Pancreas (tissue), 10 donors: ENCODE results near the gene DHH. TPM values are rescaled to one million over a fixed set of nuclear protein-coding genes. Genes with fewer than 3 reads are reported as not detected.
A peak's percentile ranks its signal among the peaks of the same experiment; 100 is the strongest.

Source experiments
- ATAC-seq, 4 donors: fragments of 200-7000 bp; cut with Tn5 transposase; one replicate each; pipeline versions ENCODE4 v1.8.0 to v1.9.1; 2020; ENCODE audit warnings: mild to moderate bottlenecking in 4 of 4, moderate library complexity in 4 of 4
- DNase-seq, 6 donors: peaks; one replicate each; pipeline ENCODE4 v3.0.0-alpha.2; 2020
- FAIRE-seq: peaks from 2 replicates; lab custom pipeline; 2012; peaks lifted over from hg19 to GRCh38; lab: Jason Lieb, UNC
- H3K27ac ChIP-seq, 4 donors: fragments of 200-600 bp; sonication (generic); 1 replicate in 3 of 4; 2 replicates in 1 of 4; pipeline versions ENCODE4 v1.5.0 to v1.8.0; 2020
- H3K27me3 ChIP-seq, 4 donors: fragments of 200-600 bp; one replicate each; pipeline ENCODE4 v1.8.0; 2021
- H3K36me3 ChIP-seq, 3 donors: fragments of 200-600 bp; sonication (generic) in 1 of 3; one replicate each; pipeline versions ENCODE4 v1.5.0 to v1.8.0; 2020 to 2021
- H3K4me1 ChIP-seq, 3 donors: fragments of 200-600 bp; one replicate each; pipeline ENCODE4 v1.8.0; 2021
- H3K4me3 ChIP-seq, 4 donors: fragments of 200-600 bp; sonication (generic) in 2 of 4; one replicate each; pipeline versions ENCODE4 v1.5.0 to v1.8.0; 2020 to 2021
- H3K9me3 ChIP-seq, 4 donors: fragments of 200-600 bp; one replicate each; pipeline ENCODE4 v1.8.0; 2021
- WGBS, 2 donors: extraction: QIAGEN DNeasy Blood & Tissue Kit; methylation state at CpG; one replicate each; pipeline ENCODE4 v1.1.7; 2013; 5-methylcytosine and 5-hydroxymethylcytosine counted together
- intact Hi-C, 3 donors: fragments of 100-400 bp; cut with DNase I; formaldehyde crosslinking; loops; one replicate each; pipeline versions ENCODE4 v1.11.1 to v1.14.2; 2022
- polyA plus RNA-seq, 2 donors: library from polyadenylated mRNA; stranded (reverse); fragments of 200-250 nt; gene quantifications; one replicate each; pipeline ENCODE4 v1.2.3, GENCODE V29; 2013
- total RNA-seq, 6 donors: library from RNA; stranded (reverse); fragmentation: NEBNext Ultra II Directional in 4 of 6; extraction: Animal tissue kit (Norgen Biotek cat#: 25700) in 4 of 6; gene quantifications; one replicate each; pipeline versions ENCODE4 v1.2.1 to v1.2.4, GENCODE V29; 2021 to 2023
- TF ChIP-seq, protein P1 (sequence below), 4 donors: fragments of 200-600 bp; sonication (generic) in 3 of 4; IDR thresholded peaks; one replicate each; pipeline versions ENCODE4 v1.5.0 to v1.8.0; 2021; ENCODE audit warnings: antibody characterized with exemption in 4 of 4
- donor health status: healthy with polysubstance abuse.
- donor health status: DM: no; HTN: no; CAD: no; lungs with moderate emphysema.
- donor health status: DM: no; HTN: no; CAD: no.
- donor health status: control.
- donor health status: control.
- donor health status: Bipolar disorder and iron deficiency.
- donor health status: DM: yes; HTN: yes; CAD: no.
- donor health status: DM: no; HTN: no; CAD: no.
- donor health status: DM: no; HTN: no; CAD: no.
- donor health status: DM: yes; HTN: yes; CAD: no.

The DHH gene
- total and polyA plus RNA-seq, 8 donors, result 0.03 to 0.53 (median 0.14) TPM; not detected in 1

DNA sequence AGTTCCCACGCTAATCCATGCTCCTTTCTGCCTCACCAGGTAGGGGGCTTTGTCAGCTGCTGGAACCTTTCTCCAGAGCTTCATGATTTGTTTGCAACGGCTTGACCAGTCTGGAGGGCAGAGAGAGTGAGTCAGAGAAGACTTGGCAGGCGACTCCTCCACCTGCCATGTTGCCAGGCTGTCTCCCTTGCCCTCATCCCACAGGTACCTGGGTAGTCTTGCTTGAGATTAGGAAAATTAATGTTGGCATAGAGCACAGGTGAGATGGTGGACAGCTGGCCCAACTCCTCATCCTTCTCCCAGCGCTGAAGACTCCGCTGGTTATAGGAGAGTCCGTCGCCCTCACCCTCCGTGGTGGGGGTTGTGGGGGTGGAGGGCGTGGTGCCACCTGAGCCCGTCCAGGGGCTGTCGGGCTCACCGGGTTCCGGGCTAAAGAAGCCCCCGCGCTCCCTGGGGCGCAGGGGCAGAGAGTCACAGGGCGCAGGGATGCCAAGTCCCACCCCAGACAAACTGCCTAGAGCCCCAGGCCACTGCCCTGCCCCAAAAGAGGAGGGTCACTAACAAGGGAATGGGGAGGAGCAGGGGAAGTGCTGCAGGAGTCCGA, 52.6 kb downstream of the DHH start:
- no peaks in the 10 kb centered on the region for H3K27me3 ChIP-seq
- no peak overlapping the region for H3K27ac ChIP-seq
- H3K9me3 ChIP-seq, result no peaks in the 10 kb centered on the region
- no peak for DNase-seq
- intact Hi-C loops, result no loop called here
- TF ChIP-seq, protein P1, sequence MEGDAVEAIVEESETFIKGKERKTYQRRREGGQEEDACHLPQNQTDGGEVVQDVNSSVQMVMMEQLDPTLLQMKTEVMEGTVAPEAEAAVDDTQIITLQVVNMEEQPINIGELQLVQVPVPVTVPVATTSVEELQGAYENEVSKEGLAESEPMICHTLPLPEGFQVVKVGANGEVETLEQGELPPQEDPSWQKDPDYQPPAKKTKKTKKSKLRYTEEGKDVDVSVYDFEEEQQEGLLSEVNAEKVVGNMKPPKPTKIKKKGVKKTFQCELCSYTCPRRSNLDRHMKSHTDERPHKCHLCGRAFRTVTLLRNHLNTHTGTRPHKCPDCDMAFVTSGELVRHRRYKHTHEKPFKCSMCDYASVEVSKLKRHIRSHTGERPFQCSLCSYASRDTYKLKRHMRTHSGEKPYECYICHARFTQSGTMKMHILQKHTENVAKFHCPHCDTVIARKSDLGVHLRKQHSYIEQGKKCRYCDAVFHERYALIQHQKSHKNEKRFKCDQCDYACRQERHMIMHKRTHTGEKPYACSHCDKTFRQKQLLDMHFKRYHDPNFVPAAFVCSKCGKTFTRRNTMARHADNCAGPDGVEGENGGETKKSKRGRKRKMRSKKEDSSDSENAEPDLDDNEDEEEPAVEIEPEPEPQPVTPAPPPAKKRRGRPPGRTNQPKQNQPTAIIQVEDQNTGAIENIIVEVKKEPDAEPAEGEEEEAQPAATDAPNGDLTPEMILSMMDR (IDR thresholded peaks at IDR 0.05), result no peak
- H3K36me3 ChIP-seq, result peaks cover 21 to 88% (median 59%) of the 10 kb centered on the region in 3 donors
- no peaks in the 10 kb centered on the region for H3K4me1 ChIP-seq
- no peak for ATAC-seq
- WGBS, 2 donors, result 88 to 91% methylated on average over 18 of the region's 18 CpGs
- no peak overlapping the region for H3K4me3 ChIP-seq
- no peak for FAIRE-seq

DNA sequence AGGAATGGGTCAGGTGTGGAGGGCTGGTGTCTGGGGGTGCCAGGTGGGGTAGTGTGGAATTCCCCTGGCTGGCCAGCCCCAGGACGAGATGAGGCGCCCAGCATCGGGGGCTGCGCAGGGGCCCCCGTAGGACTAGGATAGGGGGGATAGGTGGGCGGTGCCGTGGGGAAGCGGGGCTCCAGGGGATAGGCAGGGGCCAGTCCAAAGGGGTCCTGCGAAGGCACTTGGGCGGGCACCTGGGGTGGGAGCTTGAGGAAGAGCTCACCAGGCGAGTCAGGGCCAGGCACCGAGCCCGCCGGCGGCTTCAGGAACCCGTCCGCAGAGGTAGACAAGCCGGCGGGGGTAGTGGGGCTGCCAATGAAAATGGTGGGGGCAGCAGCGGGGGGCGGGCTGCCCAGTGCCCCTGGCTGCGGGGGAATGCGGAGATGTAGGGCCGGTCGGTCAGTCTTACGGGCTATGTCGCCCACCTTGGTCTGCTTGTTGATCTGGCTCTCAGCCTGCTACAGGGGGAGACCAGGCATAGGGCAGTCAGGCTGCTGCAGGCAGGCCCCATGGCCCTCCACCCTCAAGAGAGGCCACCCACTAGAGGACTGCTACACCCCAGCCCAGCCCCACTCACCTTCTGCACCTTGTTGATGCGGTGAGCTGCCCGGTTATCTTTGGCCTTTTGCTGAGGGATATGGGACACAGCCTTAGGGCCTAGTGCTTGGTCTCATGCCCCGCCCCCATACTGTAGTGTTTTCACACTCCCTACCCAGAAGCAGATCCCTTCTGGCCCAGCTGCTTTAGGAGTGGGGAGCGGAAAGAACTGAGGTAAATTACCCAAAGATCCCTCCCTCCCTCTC, 53.3 kb downstream of the DHH start:
- DNase-seq (peak in 2 of 6 donors; percentile 16 to 72), ATAC-seq (no peak), FAIRE-seq (no peak)
- Histone ChIP-seq H3K27ac (no peak overlapping the region), H3K9me3 (no peaks in the 10 kb centered on the region), H3K4me3 (no peak overlapping the region), H3K27me3 (no peaks in the 10 kb centered on the region), H3K4me1 (no peaks in the 10 kb centered on the region), H3K36me3 (peaks cover 23 to 85% (median 56%) of the 10 kb centered on the region in 3 donors)
- intact Hi-C loops, result no loop called here
- WGBS, 2 donors, result 95% methylated on average over 25 to 31 of the region's 31 CpGs
- TF ChIP-seq, protein P1 (IDR thresholded peaks at IDR 0.05), result no peak

DNA sequence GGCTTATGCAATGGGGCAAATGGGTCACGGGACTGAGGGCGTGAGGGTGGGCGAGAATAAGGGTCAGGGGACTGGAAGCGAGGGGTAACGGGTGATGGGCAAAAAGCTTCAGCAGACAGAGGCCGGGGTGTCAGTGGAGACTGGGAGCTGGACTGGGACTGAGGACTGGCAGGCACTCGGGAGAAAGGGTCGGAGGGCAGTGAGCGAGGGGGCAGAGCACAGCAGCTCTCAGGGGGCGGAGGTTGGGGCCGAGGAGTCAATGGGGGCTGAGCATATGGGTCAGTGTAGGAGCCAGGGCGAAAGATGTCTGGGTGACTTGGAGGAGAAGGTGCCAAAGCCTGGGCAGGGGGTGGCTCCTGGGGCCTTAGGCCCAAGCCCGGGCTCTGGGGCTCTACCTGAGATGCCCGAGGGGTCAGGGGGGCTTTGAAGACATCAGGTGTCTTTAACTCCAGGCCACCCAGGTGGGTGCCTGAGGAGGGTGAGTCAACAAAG, 54.2 kb downstream of the DHH start:
- intact Hi-C loops, result no loop called here
- TF ChIP-seq, protein P1 (IDR thresholded peaks at IDR 0.05), result no peak
- Histone ChIP-seq H3K9me3 (no peaks in the 10 kb centered on the region), H3K4me1 (no peaks in the 10 kb centered on the region), H3K4me3 (no peak overlapping the region), H3K36me3 (peaks cover 23 to 77% (median 49%) of the 10 kb centered on the region in 3 donors), H3K27me3 (no peaks in the 10 kb centered on the region), H3K27ac (no peak overlapping the region)
- no peak for ATAC-seq
- 92 to 94% methylated on average over 14 of the region's 14 CpGs for WGBS, 2 donors
- DNase-seq, result peak in 1 of 6 donors; percentile 54
- no peak for FAIRE-seq

DNA sequence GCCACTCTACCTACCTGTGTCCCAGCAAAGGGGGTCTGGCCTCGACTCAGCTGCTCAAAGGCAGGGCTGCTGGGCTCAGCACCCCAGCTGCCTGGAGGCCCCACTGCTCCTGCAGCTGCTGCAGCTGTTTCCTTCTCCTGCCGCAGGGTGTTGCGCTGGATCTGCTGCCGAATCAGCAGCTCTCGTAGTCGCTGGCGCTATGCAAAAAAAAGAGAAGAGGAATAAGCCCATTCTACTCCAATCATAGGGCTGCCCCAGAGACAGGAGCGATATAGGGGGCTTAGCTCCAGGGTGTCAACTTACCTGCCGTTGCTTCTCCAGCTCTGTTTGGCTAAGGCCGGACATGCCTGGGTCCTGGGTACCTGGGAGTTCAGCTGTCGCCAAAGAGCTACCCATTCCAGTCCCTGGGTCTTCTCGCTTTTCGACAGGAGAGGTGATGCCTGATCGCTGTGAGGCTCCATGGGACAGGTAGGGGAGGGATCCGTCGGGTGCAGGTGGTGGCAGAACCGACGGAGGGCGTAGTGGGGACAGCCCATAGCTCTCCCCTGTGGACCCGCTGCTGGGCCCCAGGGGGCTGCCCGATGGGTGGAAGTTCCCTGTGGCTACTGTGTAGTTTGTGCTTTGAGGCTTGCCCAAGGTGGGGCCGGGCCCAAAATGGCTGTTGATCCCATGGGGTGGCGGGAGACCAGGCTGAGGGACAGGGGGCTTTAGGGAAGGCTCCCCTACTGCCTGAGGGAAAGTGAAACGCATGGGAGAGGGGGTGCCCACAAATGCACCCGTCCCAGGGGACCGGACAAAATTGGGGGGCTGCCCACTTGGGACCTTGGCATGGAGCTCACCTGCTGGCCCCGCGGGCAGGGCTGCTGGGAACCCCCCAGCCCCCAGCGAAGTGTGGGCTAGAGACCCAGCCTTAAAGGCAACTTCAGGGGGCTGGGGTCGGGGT, 54.9 kb downstream of the DHH start:
- peaks cover 22 to 70% (median 44%) of the 10 kb centered on the region in 3 donors for H3K36me3 ChIP-seq
- no peaks in the 10 kb centered on the region for H3K9me3 ChIP-seq
- DNase-seq (peak in 1 of 6 donors; percentile 67), ATAC-seq (no peak), FAIRE-seq (no peak)
- intact Hi-C loops, result no loop called here
- WGBS, 2 donors, result 92 to 94% methylated on average over 30 of the region's 30 CpGs
- TF ChIP-seq, protein P1 (IDR thresholded peaks at IDR 0.05), result no peak
- H3K27me3 ChIP-seq, result no peaks in the 10 kb centered on the region
- no peak overlapping the region for H3K4me3 ChIP-seq
- no peak overlapping the region for H3K27ac ChIP-seq
- no peaks in the 10 kb centered on the region for H3K4me1 ChIP-seq
